Neural cell (in vitro differentiated cells): Measurements from ENCODE around the gene PBX3. TPM values are rescaled to one million over a fixed set of nuclear protein-coding genes. Genes with fewer than 3 reads are reported as not detected.

ENCODE experiments used
- H2AFZ ChIP-seq: fragments of 200-600, 300-800 bp; sonication (generic), shearing (Covaris generic); 2 replicates; pipeline ENCODE4 v1.6.0; 2014; ENCODE audit warnings: low read depth, mild to moderate bottlenecking, antibody characterized with exemption, low read length, moderate library complexity
- H3F3A ChIP-seq: fragments of 200-600 bp; shearing (Covaris generic); 2 replicates; pipeline ENCODE4 v1.6.1; 2016; ENCODE audit warnings: mild to moderate bottlenecking, moderate library complexity, mixed read lengths, antibody characterized with exemption, low read length; ENCODE audit not compliant: insufficient read depth, poor library complexity, severe bottlenecking
- H3K27ac ChIP-seq: fragments of 200-600, 300-800 bp; sonication (generic), shearing (Covaris generic); 2 replicates; pipeline ENCODE4 v1.5.1; 2014; ENCODE audit warnings: mild to moderate bottlenecking, low read length, moderate library complexity
- H3K27me3 ChIP-seq: fragments of 300-800, 200-600 bp; sonication (generic), shearing (Covaris generic); 2 replicates; pipeline ENCODE4 v1.6.0; 2014; ENCODE audit warnings: mild to moderate bottlenecking, low read depth, low read length, moderate library complexity; ENCODE audit not compliant: insufficient read depth
- H3K36me3 ChIP-seq: fragments of 300-800, 200-600 bp; sonication (generic), shearing (Covaris generic); 2 replicates; pipeline ENCODE4 v1.5.1; 2014; ENCODE audit warnings: mild to moderate bottlenecking, antibody characterized with exemption, low read length, moderate library complexity; ENCODE audit not compliant: insufficient read depth
- H3K4me2 ChIP-seq: fragments of 300-800, 200-600 bp; sonication (generic), shearing (Covaris generic); 2 replicates; pipeline ENCODE4 v1.6.0; 2014; ENCODE audit warnings: mild to moderate bottlenecking, low read length
- H3K4me3 ChIP-seq: fragments of 300-800, 200-600 bp; sonication (generic), shearing (Covaris generic); 2 replicates; pipeline ENCODE4 v1.5.1; 2014; ENCODE audit warnings: mild to moderate bottlenecking, low read length, moderate library complexity
- H3K79me2 ChIP-seq: fragments of 200-600 bp; shearing (Covaris generic); replicated peaks from 2 replicates; pipeline ENCODE4 v1.6.0; 2014; ENCODE audit warnings: mild to moderate bottlenecking, low read length, moderate library complexity; ENCODE audit not compliant: insufficient read depth
- H3K9ac ChIP-seq: fragments of 300-800, 200-600 bp; sonication (generic), shearing (Covaris generic); 2 replicates; pipeline ENCODE4 v1.6.1; 2016; ENCODE audit warnings: mild to moderate bottlenecking, low read length, mixed read lengths
- H3K9me2 ChIP-seq: fragments of 200-600 bp; shearing (Covaris generic); 2 replicates; pipeline ENCODE4 v1.6.1; 2016; ENCODE audit warnings: mild to moderate bottlenecking, low read length, mixed read lengths; ENCODE audit not compliant: insufficient read depth
- H3K9me3 ChIP-seq: fragments of 200-600, 300-800 bp; sonication (generic), shearing (Covaris generic); 2 replicates; pipeline ENCODE4 v1.6.1; 2016; ENCODE audit warnings: mild to moderate bottlenecking, mixed run types, low read length, moderate library complexity, mixed read lengths
- H4K20me1 ChIP-seq: fragments of 200-600 bp; shearing (Covaris generic); 2 replicates; pipeline ENCODE4 v1.6.1; 2016; ENCODE audit warnings: mild to moderate bottlenecking, mixed run types; ENCODE audit not compliant: insufficient read depth
- EP300 ChIP-seq: fragments of 450-650 bp; conservative IDR thresholded peaks from 2 replicates; pipeline ENCODE4 v1.6.1; 2014; ENCODE audit warnings: antibody characterized with exemption, mild to moderate bottlenecking, moderate library complexity; ENCODE audit not compliant: poor library complexity, severe bottlenecking
- EZH2 ChIP-seq: fragments of 200-600, 300-800 bp; shearing (Covaris generic), sonication (generic); IDR thresholded peaks from 2 replicates; pipeline ENCODE4 v1.6.1; 2014; ENCODE audit warnings: antibody characterized with exemption, low read length, borderline replicate concordance, mild to moderate bottlenecking; ENCODE audit not compliant: insufficient read depth, poor library complexity, severe bottlenecking
- MXI1 ChIP-seq: fragments of 450-650 bp; conservative IDR thresholded peaks from 2 replicates; pipeline ENCODE4 v1.6.1; 2014; ENCODE audit warnings: antibody characterized with exemption, mild to moderate bottlenecking; ENCODE audit not compliant: poor library complexity, severe bottlenecking
- POLR2AphosphoS5 ChIP-seq: IDR thresholded peaks from 2 replicates; pipeline ENCODE4 v1.6.1; 2012
- RAD21 ChIP-seq: fragments of 450-650 bp; conservative IDR thresholded peaks from 2 replicates; pipeline ENCODE4 v1.6.1; 2014; ENCODE audit warnings: antibody characterized with exemption, mild to moderate bottlenecking, moderate library complexity
- REST ChIP-seq: IDR thresholded peaks from 2 replicates; pipeline ENCODE4 v1.6.1; 2012; ENCODE audit warnings: borderline replicate concordance
- SMC3 ChIP-seq: fragments of 450-650 bp; conservative IDR thresholded peaks from 2 replicates; pipeline ENCODE4 v1.6.1; 2014; ENCODE audit warnings: antibody characterized with exemption, mild to moderate bottlenecking, moderate library complexity; ENCODE audit not compliant: poor library complexity
- TAF1 ChIP-seq: IDR thresholded peaks from 2 replicates; pipeline ENCODE4 v1.6.1; 2012; ENCODE audit warnings: low read depth
- polyA plus RNA-seq: library from polyadenylated mRNA; depleted of rRNA; stranded (reverse); fragments of >200 nt; gene quantifications from 2 replicates; pipeline ENCODE4 v1.2.3, GENCODE V29; 2014
- TF ChIP-seq, protein P1 (sequence below): fragments of 450-650 bp; IDR thresholded peaks from 2 replicates; pipeline ENCODE4 v1.5.1; 2014; ENCODE audit warnings: antibody characterized with exemption, mild to moderate bottlenecking, moderate library complexity; ENCODE audit not compliant: poor library complexity, severe bottlenecking

The PBX3 gene
- polyA plus RNA-seq, 1 donor from 2014 or later = 398 TPM

DNA sequence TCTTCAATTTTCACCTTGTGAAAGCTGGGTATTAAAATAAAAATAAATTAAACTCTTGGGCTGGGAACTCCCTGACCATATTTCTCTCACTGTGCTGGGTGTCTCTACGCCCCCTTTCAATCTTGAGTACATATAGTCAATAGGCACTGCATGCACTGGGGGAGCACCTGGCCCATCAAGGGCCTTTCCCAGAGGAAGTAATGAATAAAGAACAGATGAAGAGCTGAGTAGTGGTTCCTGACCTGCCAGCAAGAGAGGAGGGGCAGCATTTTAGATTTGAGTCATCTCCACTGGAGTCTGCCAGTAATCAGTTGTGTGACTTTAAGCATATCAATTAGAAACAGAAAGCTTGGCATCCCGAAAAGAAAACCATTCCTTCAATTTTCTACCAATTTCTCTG lies 46.4 kb upstream of the PBX3 start:
- Histone ChIP-seq H3K9me2 (no peaks in the 10 kb centered on the region), H3K9ac (no peak overlapping the region), H3K4me3 (no peak overlapping the region), H3K9me3 (no peaks in the 10 kb centered on the region), H3K36me3 (no peaks in the 10 kb centered on the region), H3K27ac (no peak overlapping the region), H3K4me2 (no peak overlapping the region), H3K79me2 (peaks cover 46% of the 10 kb centered on the region), H4K20me1 (no peaks in the 10 kb centered on the region), H2AFZ (no peak overlapping the region), H3K27me3 (no peaks in the 10 kb centered on the region), H3F3A (no peaks in the 10 kb centered on the region)
- TF ChIP-seq SMC3 (no peak), TAF1 (no peak), POLR2AphosphoS5 (no peak), RAD21 (no peak), EP300 (no peak), EZH2 (no peak), MXI1 (no peak)
- TF ChIP-seq, protein P1, sequence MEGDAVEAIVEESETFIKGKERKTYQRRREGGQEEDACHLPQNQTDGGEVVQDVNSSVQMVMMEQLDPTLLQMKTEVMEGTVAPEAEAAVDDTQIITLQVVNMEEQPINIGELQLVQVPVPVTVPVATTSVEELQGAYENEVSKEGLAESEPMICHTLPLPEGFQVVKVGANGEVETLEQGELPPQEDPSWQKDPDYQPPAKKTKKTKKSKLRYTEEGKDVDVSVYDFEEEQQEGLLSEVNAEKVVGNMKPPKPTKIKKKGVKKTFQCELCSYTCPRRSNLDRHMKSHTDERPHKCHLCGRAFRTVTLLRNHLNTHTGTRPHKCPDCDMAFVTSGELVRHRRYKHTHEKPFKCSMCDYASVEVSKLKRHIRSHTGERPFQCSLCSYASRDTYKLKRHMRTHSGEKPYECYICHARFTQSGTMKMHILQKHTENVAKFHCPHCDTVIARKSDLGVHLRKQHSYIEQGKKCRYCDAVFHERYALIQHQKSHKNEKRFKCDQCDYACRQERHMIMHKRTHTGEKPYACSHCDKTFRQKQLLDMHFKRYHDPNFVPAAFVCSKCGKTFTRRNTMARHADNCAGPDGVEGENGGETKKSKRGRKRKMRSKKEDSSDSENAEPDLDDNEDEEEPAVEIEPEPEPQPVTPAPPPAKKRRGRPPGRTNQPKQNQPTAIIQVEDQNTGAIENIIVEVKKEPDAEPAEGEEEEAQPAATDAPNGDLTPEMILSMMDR = no peak

GRCh38 chr9:125701351-125701750 lies 45.8 kb upstream of the PBX3 start:
- TF ChIP-seq EZH2 (no peak), EP300 (no peak), RAD21 (no peak), POLR2AphosphoS5 (no peak), MXI1 (no peak)
- TF ChIP-seq, protein P1 = no peak
- no peak overlapping the region for H3K4me3 ChIP-seq
- H3K79me2 ChIP-seq = peaks cover 47% of the 10 kb centered on the region
- no peaks in the 10 kb centered on the region for H4K20me1 ChIP-seq
- no peaks in the 10 kb centered on the region for H3K9me3 ChIP-seq
- no peak overlapping the region for H2AFZ ChIP-seq
- H3K36me3 ChIP-seq = no peaks in the 10 kb centered on the region
- H3K9ac ChIP-seq = no peak overlapping the region
- no peaks in the 10 kb centered on the region for H3K27me3 ChIP-seq
- no peaks in the 10 kb centered on the region for H3K9me2 ChIP-seq
- H3K27ac ChIP-seq = no peak overlapping the region
- no peak overlapping the region for H3K4me2 ChIP-seq
- no peaks in the 10 kb centered on the region for H3F3A ChIP-seq

- no peak for TF ChIP-seq EP300
- TF ChIP-seq, protein P1 = no peak
- TF ChIP-seq POLR2AphosphoS5 = no peak
- TF ChIP-seq EZH2 = no peak
- no peak for TF ChIP-seq RAD21
- TF ChIP-seq REST = no peak
- TF ChIP-seq SMC3 = no peak
- no peak for TF ChIP-seq MXI1
- TF ChIP-seq TAF1 = no peak
Observed at GRCh38 chr9:125703662-125704061, 43.5 kb upstream of the PBX3 start.

More at GRCh38 chr9:125703662-125704061, 43.5 kb upstream of the PBX3 start:
- H3K9me2 ChIP-seq = no peaks in the 10 kb centered on the region
- H3K79me2 ChIP-seq = peaks cover 37% of the 10 kb centered on the region
- no peak overlapping the region for H3K4me2 ChIP-seq
- no peak overlapping the region for H2AFZ ChIP-seq
- no peaks in the 10 kb centered on the region for H3F3A ChIP-seq
- no peaks in the 10 kb centered on the region for H3K9me3 ChIP-seq
- no peaks in the 10 kb centered on the region for H4K20me1 ChIP-seq
- no peak overlapping the region for H3K27ac ChIP-seq
- H3K4me3 ChIP-seq = no peak overlapping the region
- H3K36me3 ChIP-seq = no peaks in the 10 kb centered on the region
- H3K9ac ChIP-seq = no peak overlapping the region
- no peaks in the 10 kb centered on the region for H3K27me3 ChIP-seq
